A204.1 (cell line): ENCODE data around the gene PHF14.
A peak's percentile ranks its signal among the peaks of the same experiment; 100 is the strongest.
"Not testable (repeated sequence)": the region's sequence is repeated elsewhere in the genome, so short reads cannot be mapped to it uniquely, and the experiment has no call there.

ENCODE experiments used
- FAIRE-seq: peaks from 2 replicates; lab custom pipeline; 2012; peaks lifted over from hg19 to GRCh38; lab: Jason Lieb, UNC

Gene PHF14

GRCh38 chr7:10977113-10977512 lies 3.4 kb downstream of the PHF14 start:
- FAIRE-seq: no peak

DNA sequence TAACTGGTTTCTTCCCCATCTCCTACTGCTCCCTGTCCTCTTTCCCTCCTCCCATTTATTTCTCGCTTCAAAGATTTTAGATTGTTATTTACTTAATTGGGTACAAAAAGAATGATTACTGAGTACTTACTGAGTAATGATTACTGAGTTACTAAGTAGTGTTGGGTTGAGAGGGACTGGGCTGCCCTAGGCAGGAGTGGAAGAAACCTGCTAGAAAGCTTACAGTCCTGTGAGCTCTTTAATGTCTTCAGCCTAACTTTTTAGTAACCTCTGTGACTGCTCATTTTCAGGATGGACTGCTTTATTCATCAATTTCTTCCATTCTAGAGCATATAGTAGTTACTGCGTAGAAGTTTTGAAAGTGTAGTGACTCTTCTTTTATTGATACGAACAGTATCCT lies 7.6 kb downstream of the PHF14 start:
- no peak for FAIRE-seq

GRCh38 chr7:10990748-10991147 lies 17.1 kb downstream of the PHF14 start:
- FAIRE-seq: not testable (repeated sequence)

- FAIRE-seq: not testable (repeated sequence)
These were observed 22.0 kb downstream of the PHF14 start for GRCh38 chr7:10995482-10996166.

DNA sequence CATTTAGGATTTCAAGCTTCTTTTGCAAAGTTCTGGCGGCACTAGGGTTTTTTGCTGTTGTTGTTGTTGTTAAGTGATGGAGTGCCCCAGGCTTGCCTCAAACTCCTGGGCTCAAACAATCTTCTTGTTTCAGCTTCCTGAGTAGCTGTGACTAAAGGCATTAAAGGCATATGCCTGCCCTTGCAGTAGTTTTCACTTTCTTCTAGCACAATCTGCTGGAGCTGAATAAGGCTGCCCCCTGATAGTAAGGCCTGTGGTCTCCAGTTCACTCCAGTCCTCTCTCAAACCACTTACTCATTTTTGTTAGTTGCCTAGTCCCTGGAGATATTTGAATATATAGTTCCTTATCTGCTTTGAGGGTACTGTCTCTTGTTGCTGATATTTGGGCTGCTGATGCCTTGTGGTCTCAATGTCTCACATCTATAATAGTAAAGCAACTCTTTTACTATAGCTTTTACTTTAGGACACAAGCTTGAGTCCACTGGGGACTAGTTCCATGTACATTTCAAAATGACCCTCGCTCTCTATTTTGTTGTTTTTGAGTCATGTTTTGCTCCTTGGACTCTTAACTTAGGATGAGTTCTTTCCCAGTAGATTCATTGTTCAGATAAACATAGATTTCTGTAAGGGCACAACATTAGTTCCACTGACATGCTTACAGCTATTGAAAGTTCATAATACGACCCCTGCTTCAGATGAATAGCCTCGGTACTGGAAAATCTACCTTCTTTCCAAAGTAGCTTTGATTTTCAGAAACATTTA lies 25.5 kb downstream of the PHF14 start:
- FAIRE-seq: no peak

DNA sequence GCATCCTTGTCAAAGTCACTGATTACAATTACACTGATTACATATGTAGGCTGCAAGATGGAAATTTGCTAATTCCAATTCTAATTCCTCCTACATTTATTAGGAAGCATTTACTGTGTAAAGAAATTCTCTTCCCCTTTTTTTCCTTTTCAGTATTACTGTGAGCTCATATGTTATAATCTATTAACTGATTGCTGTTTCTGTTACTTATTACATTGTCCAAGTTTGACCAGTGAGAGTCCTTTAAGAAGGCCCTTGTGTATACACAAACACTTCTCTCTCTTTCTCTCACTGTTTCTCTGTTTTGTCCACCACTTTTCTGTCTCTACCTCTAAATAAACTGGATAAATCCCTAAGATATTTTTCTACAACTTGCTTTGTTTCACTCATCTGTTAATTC lies 31.5 kb downstream of the PHF14 start:
- FAIRE-seq: no peak

GRCh38 chr7:11006291-11006690 lies 32.6 kb downstream of the PHF14 start:
- FAIRE-seq: no peak

- no peak for FAIRE-seq
These were observed 36.0 kb downstream of the PHF14 start for GRCh38 chr7:11009631-11010030.

DNA sequence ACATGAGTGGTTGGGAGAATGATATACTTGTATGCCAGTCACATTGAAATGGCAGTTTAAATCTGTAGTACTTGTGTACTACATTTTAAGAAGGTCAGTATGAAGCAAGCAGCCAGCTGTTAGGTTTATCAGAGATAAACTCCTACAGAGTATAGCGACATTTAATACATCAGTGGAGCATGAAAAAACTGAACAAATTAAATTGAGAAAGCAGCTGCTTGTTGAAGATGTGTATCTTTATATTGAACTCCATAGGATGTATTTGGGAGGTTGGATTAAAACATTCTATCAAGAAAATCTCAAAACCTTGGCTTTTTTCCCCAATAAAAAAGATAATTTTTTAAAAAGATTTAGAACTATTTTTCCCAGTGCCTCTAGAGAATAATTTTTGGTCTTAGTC lies 47.8 kb downstream of the PHF14 start:
- no peak for FAIRE-seq

- no peak for FAIRE-seq
These were observed 53.0 kb downstream of the PHF14 start for GRCh38 chr7:11026452-11027359.

GRCh38 chr7:11035661-11036060 lies 62.0 kb downstream of the PHF14 start:
- FAIRE-seq: no peak

DNA sequence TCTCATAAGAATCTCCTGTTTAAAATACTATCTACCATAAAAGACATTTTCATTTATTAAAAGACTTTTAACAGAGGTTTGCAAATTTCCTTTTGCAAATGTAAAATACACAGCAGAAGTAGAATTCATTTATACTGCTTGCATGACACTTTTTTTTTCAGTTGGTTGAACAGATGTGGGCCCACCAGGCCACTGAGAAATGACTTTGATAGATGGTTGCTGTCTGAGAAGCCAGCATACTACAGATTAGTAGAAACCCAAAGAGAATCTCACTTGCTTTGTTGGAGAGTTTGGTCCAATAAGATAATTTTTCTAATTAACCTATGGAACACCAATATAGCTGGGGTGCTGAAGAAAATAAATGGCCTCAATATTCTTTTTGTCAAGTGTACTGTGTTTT lies 66.3 kb downstream of the PHF14 start:
- no peak for FAIRE-seq

GRCh38 chr7:11054033-11054432 lies 80.4 kb downstream of the PHF14 start:
- no peak for FAIRE-seq

DNA sequence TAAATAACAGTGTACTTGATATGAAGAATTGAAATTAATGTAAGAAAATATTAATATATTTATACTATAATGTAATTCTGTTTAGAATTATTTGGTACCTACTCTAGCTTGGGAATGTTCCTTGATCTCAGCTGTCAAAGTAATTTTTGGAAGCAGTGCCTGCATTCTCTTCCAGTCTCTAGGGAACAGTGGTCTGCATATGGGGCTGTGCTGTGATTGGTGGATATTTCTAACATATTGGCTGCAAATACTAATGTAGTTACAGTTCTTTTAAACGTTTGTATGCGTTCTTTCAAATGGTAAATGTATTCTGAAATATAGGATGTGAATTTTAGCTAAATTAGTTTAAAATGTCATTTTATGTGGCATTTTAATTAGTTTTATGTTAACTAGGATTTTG lies 87.2 kb downstream of the PHF14 start:
- no peak for FAIRE-seq

GRCh38 chr7:11062110-11062509 lies 88.4 kb downstream of the PHF14 start:
- no peak for FAIRE-seq

- no peak for FAIRE-seq
These were observed 95.9 kb downstream of the PHF14 start for GRCh38 chr7:11069591-11069990.

GRCh38 chr7:11077816-11078215 lies 104.1 kb downstream of the PHF14 start:
- no peak for FAIRE-seq

DNA sequence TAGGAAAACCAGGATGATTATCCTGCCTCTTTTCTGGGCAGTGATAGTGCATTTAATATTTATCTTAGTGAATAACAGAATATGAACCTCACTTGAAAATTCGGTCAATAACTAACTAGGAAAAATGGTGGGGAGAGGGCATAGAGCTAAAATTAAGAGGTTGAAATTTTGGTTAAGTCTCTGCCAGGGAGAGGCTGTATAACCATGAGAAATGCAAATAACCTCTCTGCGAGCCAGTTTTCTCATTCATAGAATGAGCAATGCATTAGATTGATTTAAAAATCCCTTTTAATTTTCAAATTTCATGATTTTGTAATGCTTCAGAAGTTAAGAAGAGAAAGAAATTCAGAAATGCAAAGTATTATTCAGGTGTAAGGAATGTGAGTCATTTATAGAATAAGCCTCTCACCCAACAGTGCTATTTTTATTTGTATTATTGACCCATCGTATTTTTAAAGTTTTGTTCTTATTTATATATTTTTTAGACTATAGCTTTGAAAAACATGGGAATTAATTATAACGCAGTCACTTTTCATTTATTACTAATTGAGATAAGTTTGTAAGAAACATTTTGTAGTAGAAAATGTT lies 104.7 kb downstream of the PHF14 start:
- FAIRE-seq: peak; percentile 72

DNA sequence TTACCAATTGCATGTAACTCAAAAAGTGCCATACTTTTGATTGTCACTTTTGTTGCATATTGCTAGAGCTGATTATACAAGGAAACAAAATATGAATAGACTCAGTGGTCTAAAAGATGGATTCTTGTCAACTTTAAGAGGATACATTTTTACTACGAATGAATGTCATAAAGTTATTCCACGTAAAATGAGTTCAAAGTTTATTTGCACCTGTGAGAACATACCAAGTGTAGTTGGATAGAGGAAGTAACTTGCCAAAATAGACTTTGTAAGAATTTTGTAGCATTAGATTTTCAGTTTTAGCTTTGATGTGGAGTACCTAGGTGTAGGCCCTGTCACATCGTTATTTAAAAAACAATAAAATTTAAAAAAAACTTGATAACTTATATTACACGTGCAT lies 106.2 kb downstream of the PHF14 start:
- FAIRE-seq: no peak

DNA sequence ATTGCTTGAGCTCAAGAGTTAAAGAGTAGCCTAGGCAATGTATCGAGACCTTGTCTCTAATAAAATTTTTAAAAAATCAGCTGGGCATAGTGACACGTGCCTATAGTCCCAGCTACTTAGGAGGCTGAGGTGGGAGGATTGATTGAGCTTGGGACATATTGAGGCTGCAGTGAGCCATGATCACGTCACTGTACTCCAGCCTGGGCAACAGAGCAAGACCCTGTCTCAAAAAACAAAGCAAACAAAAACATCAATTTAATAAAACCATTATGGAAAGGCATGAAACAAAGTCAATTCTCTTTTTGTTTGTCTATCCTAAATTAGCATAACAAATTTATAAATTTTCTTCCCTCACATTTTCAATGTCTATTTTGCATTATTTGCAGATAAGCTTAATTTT lies 108.4 kb downstream of the PHF14 start:
- no peak for FAIRE-seq

DNA sequence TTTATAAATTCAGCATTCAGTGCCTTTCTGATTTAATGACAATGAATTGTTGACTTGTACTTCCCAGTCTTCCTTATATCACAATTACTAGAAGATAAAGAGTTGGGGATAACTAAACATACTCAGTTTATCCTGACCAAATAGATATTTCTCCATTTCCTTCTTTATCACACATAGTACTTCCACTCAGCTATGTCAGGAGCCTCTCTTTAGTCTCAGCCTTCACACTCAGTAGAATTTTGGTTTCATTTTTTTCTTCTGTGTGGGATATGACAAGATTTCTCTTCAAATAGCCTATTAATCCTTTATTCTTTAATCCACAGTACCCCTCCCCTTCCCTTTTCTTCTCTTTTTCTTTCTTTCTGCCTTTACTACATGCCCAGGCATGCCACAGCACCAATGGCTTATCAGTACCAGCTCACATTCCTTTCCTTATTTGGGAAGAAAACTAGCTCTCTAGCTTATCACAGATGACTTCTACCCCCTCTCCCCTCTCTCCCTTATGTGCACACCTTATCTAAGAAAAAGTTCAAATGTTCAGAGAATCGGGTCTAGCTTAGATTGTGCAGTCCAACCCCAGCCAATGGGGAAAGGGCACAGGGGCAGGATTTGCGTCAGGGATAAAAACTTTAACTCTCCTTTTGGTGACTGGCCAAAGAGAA lies 109.0 kb downstream of the PHF14 start:
- FAIRE-seq: no peak

DNA sequence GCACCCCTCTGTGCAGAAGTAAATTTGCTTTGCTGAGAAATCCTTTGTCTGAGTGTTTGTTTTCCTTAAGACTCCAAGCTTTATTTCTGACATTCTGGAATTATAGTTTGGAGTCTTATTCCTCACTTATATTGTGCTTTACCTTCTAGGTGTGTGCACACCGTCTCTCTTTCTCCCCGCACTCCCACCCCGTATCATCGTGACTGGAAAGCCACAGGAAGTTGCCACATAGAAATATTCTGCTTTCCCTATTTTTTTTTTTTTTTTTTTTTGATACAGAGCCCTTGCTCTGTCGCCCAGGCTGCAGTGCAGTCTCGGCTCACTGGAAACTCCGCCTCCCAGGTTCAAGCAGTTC lies 109.5 kb downstream of the PHF14 start:
- no peak for FAIRE-seq
